Panc1 (cell line): Measurements from ENCODE around the gene CAMK1G. TPM values are rescaled to one million over a fixed set of nuclear protein-coding genes. Genes with fewer than 3 reads are reported as not detected.
A peak's percentile ranks its signal among the peaks of the same experiment; 100 is the strongest.

Source experiments
- ATAC-seq: fragments of 200-7000 bp; cut with Tn5 transposase; 2 replicates; pipeline ENCODE4 v1.9.1; 2020; ENCODE audit warnings: mild to moderate bottlenecking, moderate library complexity
- BruUV-seq: library from RNA; stranded (reverse); fragments of 400-500 nt; replicated peaks from 2 replicates; lab custom pipeline; 2021; lab: Mats Ljungman, UMichigan
- CTCF ChIA-PET: fragments of 300-600 bp; sonication (Branson Sonifier 250); formaldehyde crosslinking; loops from one replicate; lab custom pipeline; 2022; ENCODE audit warnings: antibody characterized with exemption; lab: Charles Lee
- POLR2A ChIA-PET: fragments of 300-600 bp; sonication (Branson Sonifier 250); formaldehyde crosslinking; loops from one replicate; lab custom pipeline; 2022; ENCODE audit warnings: antibody characterized with exemption; lab: Charles Lee
- DNase-seq: peaks from one replicate; pipeline ENCODE4 v3.0.0-alpha.2; 2010; ENCODE audit warnings: low read depth, low spot score
- H3K27ac ChIP-seq: 2 replicates; pipeline ENCODE4 v1.5.1; 2011; ENCODE audit warnings: mild to moderate bottlenecking, low read length, inconsistent platforms
- H3K27me3 ChIP-seq: fragments of 200-500 bp; sonication (Bioruptor generic); 2 replicates; pipeline ENCODE4 v1.6.0; 2014; ENCODE audit warnings: low read length, inconsistent platforms; ENCODE audit not compliant: control insufficient read depth, insufficient read depth
- H3K36me3 ChIP-seq: fragments of 200-500 bp; sonication (Bioruptor generic); 2 replicates; pipeline ENCODE4 v1.5.1; 2014; ENCODE audit warnings: inconsistent platforms, mild to moderate bottlenecking, low read length, moderate library complexity; ENCODE audit not compliant: control insufficient read depth, insufficient read depth
- H3K4me1 ChIP-seq: 2 replicates; pipeline ENCODE4 v1.5.1; 2011; ENCODE audit warnings: inconsistent platforms, mild to moderate bottlenecking, low read length, moderate library complexity; ENCODE audit not compliant: control insufficient read depth, insufficient read depth
- H3K4me3 ChIP-seq, 2 experiments: 2 replicates each; pipeline ENCODE4 v1.5.1; 2011 to 2012; ENCODE audit warnings: low read depth in 2 of 2, low read length in 2 of 2, mild to moderate bottlenecking in 2 of 2, inconsistent platforms in 1 of 2, moderate library complexity in 1 of 2
- H3K9me3 ChIP-seq: fragments of 200-500 bp; sonication (Bioruptor generic); 2 replicates; pipeline ENCODE4 v1.5.1; 2014; ENCODE audit warnings: low read depth, mild to moderate bottlenecking, inconsistent platforms, low read length, moderate library complexity; ENCODE audit not compliant: control insufficient read depth, insufficient read depth
- CTCF ChIP-seq: fragments of 450-650 bp; IDR thresholded peaks from 2 replicates; pipeline ENCODE4 v1.5.1; 2017; ENCODE audit warnings: mild to moderate bottlenecking
- POLR2AphosphoS5 ChIP-seq: IDR thresholded peaks from 2 replicates; pipeline ENCODE4 v1.6.1; 2012; ENCODE audit warnings: mild to moderate bottlenecking, low read depth, low read length, moderate library complexity
- REST ChIP-seq, 2 experiments: IDR thresholded peaks; 2 replicates each; pipeline ENCODE4 v1.6.1; 2011 to 2012; ENCODE audit warnings: low read depth in 2 of 2, control low read depth in 1 of 2, low read length in 1 of 2, mild to moderate bottlenecking in 1 of 2, moderate library complexity in 1 of 2; ENCODE audit not compliant: insufficient read depth in 1 of 2
- SIN3A ChIP-seq: IDR thresholded peaks from 2 replicates; pipeline ENCODE4 v1.6.1; 2012; ENCODE audit warnings: low read depth, mild to moderate bottlenecking, low read length, moderate library complexity, borderline replicate concordance; ENCODE audit not compliant: insufficient read depth
- TCF7L2 ChIP-seq: IDR thresholded peaks from 2 replicates; pipeline ENCODE4 v1.6.1; 2011; ENCODE audit warnings: mild to moderate bottlenecking, low read depth, low read length, inconsistent platforms
- in situ Hi-C: cut with HindIII; loops from 2 replicates; pipeline ENCODE4 v1.10.0; 2016; ENCODE audit warnings: low sequenced_read_pairs, low pct_unique_long_range_greater_than_20kb
- intact Hi-C: fragments of 100-400 bp; cut with micrococcal nuclease; formaldehyde crosslinking; loops from one replicate; pipeline ENCODE4 v1.10.0; 2022; ENCODE audit not compliant: unreplicated experiment
- total RNA-seq: library from RNA; stranded (reverse); gene quantifications from one replicate; pipeline ENCODE4 v1.2.1, GENCODE V29; 2021; ENCODE audit not compliant: unreplicated experiment

Gene CAMK1G
- total RNA-seq, 1 experiment from 2014 or later, result not detected

GRCh38 chr1:209576392-209577197, 6.9 kb upstream of the CAMK1G start:
- H3K4me3 ChIP-seq, result no peak overlapping the region
- H3K9me3 ChIP-seq, result no peaks in the 10 kb centered on the region
- peak; percentile 99 for ATAC-seq
- DNase-seq, result peak; percentile 63
- BruUV-seq, result no TSS peak
- H3K27ac ChIP-seq, result no peak overlapping the region
- POLR2A ChIA-PET, result no interaction called here
- no peaks in the 10 kb centered on the region for H3K36me3 ChIP-seq
- H3K27me3 ChIP-seq, result 0 out of 2 replicates have a peak, but pooled peaks cover 2% of the 10 kb centered on the region
- CTCF ChIA-PET, result interaction anchor here (0.5 kb wide), 1 partner anchor 169 kb away, joined by 4 read pairs; no protein-coding TSS in a partner anchor
- in situ Hi-C loops, result no loop called here
- intact Hi-C loops, result loop anchor here (2.0 kb wide), 2 partner anchors 50 to 116 kb away; no protein-coding TSS in a partner anchor
- TF ChIP-seq TCF7L2 (no peak), REST (IDR thresholded peaks at IDR 0.05; ENCODE audit: insufficient read depth in 1 of 2, low read depth in 2 of 2, low read length in 1 of 2) (no peak), POLR2AphosphoS5 (no peak), CTCF (peak; percentile 90), SIN3A (no peak)
- no peaks in the 10 kb centered on the region for H3K4me1 ChIP-seq

- CTCF ChIA-PET, result no interaction called here
- no peak overlapping the region for H3K4me3 ChIP-seq
- intact Hi-C loops, result loop anchor here (2.0 kb wide), 2 partner anchors 49 to 115 kb away; no protein-coding TSS in a partner anchor
- no TSS peak for BruUV-seq
- no peak for DNase-seq
- no peak for ATAC-seq
- POLR2A ChIA-PET, result no interaction called here
- no peak overlapping the region for H3K27ac ChIP-seq
- no peaks in the 10 kb centered on the region for H3K9me3 ChIP-seq
- H3K36me3 ChIP-seq, result no peaks in the 10 kb centered on the region
- TF ChIP-seq POLR2AphosphoS5, result no peak
- H3K27me3 ChIP-seq, result peaks cover 3% of the 10 kb centered on the region; the same call in 1 of the 2 replicates
- in situ Hi-C loops, result no loop called here
- no peaks in the 10 kb centered on the region for H3K4me1 ChIP-seq
Observed at GRCh38 chr1:209577346-209577745, 6.2 kb upstream of the CAMK1G start.

GRCh38 chr1:209580577-209580976, 2.9 kb upstream of the CAMK1G start:
- Histone ChIP-seq H3K36me3 (no peaks in the 10 kb centered on the region), H3K27ac (no peak overlapping the region), H3K4me3 (no peak overlapping the region), H3K27me3 (peaks cover 6% of the 10 kb centered on the region; the same call in 1 of the 2 replicates), H3K9me3 (no peaks in the 10 kb centered on the region), H3K4me1 (peaks cover 3% of the 10 kb centered on the region; the same call in 1 of the 2 replicates)
- ChIA-PET POLR2A (no interaction called here), CTCF (no interaction called here)
- no TSS peak for BruUV-seq
- intact Hi-C loops (no loop called here), in situ Hi-C loops (no loop called here)
- TF ChIP-seq CTCF, result no peak
- TF ChIP-seq TCF7L2, result no peak
- TF ChIP-seq POLR2AphosphoS5, result no peak
- TF ChIP-seq REST (IDR thresholded peaks at IDR 0.05; ENCODE audit: insufficient read depth in 1 of 2, low read depth in 2 of 2, low read length in 1 of 2), result no peak
- no peak for TF ChIP-seq SIN3A
- ATAC-seq (no peak), DNase-seq (no peak)
